ENCODE results near the gene HYAL1.
A peak's percentile ranks its signal among the peaks of the same experiment; 100 is the strongest.

HYAL1 gene

DNA sequence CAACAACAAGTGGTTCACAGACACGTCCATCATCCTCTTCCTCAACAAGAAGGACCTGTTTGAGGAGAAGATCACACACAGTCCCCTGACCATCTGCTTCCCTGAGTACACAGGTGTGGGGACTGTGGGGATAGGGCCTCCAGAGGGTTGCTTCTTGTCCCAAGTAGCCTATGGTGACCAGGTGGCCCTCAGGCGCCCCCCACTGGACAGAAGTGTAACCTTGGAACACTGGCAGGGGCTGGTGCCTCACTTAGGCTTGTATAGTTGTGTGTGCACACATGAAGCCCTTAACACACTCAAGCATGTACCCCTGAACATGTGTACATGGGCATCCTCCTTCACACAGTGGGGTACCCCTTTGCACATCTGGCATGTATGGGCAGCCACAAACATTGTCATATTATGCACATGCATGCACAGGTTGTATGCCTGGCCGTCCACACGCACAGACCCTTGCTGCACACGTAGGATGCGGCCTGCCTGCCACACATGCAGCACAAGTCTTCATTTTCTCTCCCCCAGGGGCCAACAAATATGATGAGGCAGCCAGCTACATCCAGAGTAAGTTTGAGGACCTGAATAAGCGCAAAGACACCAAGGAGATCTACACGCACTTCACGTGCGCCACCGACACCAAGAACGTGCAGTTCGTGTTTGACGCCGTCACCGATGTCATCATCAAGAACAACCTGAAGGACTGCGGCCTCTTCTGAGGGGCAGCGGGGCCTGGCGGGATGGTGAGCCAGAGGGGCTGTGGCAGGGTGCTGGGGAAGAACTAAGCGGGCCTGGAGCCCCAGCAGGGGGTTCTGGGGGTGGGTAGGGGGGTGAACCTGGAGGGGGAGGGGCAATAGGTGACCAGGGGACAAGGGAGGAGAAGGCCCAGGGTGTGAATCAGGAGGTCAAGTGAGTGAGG, 46.1 kb downstream of the HYAL1 start:
- TF ChIP-seq, protein P1, sequence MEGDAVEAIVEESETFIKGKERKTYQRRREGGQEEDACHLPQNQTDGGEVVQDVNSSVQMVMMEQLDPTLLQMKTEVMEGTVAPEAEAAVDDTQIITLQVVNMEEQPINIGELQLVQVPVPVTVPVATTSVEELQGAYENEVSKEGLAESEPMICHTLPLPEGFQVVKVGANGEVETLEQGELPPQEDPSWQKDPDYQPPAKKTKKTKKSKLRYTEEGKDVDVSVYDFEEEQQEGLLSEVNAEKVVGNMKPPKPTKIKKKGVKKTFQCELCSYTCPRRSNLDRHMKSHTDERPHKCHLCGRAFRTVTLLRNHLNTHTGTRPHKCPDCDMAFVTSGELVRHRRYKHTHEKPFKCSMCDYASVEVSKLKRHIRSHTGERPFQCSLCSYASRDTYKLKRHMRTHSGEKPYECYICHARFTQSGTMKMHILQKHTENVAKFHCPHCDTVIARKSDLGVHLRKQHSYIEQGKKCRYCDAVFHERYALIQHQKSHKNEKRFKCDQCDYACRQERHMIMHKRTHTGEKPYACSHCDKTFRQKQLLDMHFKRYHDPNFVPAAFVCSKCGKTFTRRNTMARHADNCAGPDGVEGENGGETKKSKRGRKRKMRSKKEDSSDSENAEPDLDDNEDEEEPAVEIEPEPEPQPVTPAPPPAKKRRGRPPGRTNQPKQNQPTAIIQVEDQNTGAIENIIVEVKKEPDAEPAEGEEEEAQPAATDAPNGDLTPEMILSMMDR (IDR thresholded peaks at IDR 0.05), result peak; percentile 32
- Histone ChIP-seq H3K4me1 (peaks cover 18% of the 10 kb centered on the region), H3K4me3 (ENCODE audit: low read depth, low read length) (no peak overlapping the region), H3K36me3 (ENCODE audit: control insufficient read depth, insufficient read depth, low read length) (no peaks in the 10 kb centered on the region), H2AFZ (no peak overlapping the region), H3K27ac (no peak overlapping the region), H3K4me2 (ENCODE audit: low read length) (no peak overlapping the region), H3K9ac (no peak overlapping the region), H3K27me3 (ENCODE audit: control insufficient read depth, insufficient read depth, low read length) (no peaks in the 10 kb centered on the region), H3K79me2 (peaks cover 12% of the 10 kb centered on the region), H3K9me3 (ENCODE audit: control insufficient read depth, low read length) (no peaks in the 10 kb centered on the region)

DNA sequence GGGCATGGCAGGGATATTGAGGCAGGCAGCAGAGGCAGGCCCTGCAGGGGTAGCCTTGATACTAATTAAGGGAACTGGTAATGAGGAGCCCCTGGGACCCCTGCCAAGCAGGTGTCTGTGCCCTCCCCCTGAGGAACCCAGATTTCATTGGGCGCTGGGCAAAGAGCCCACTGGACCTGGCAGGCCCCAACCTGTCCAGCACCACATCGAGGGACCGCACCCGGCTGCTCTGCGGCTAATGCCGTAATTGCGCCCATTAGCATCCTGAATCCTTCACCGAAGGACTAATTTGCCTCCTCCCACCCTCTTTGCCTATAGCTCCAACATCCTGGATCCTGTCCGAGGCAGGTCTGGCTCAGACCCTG, 48.1 kb downstream of the HYAL1 start:
- Histone ChIP-seq H3K4me1 (peaks cover 16% of the 10 kb centered on the region), H3K36me3 (ENCODE audit: control insufficient read depth, insufficient read depth, low read length) (no peaks in the 10 kb centered on the region), H3K79me2 (peaks cover 30% of the 10 kb centered on the region), H3K9me3 (ENCODE audit: control insufficient read depth, low read length) (no peaks in the 10 kb centered on the region), H3K27ac (peak overlapping the region; percentile 42), H3K4me2 (ENCODE audit: low read length) (no peak overlapping the region), H3K9ac (no peak overlapping the region), H2AFZ (no peak overlapping the region), H3K4me3 (ENCODE audit: low read depth, low read length) (no peak overlapping the region), H3K27me3 (ENCODE audit: control insufficient read depth, insufficient read depth, low read length) (no peaks in the 10 kb centered on the region)
- TF ChIP-seq, protein P1 (IDR thresholded peaks at IDR 0.05), result no peak

DNA sequence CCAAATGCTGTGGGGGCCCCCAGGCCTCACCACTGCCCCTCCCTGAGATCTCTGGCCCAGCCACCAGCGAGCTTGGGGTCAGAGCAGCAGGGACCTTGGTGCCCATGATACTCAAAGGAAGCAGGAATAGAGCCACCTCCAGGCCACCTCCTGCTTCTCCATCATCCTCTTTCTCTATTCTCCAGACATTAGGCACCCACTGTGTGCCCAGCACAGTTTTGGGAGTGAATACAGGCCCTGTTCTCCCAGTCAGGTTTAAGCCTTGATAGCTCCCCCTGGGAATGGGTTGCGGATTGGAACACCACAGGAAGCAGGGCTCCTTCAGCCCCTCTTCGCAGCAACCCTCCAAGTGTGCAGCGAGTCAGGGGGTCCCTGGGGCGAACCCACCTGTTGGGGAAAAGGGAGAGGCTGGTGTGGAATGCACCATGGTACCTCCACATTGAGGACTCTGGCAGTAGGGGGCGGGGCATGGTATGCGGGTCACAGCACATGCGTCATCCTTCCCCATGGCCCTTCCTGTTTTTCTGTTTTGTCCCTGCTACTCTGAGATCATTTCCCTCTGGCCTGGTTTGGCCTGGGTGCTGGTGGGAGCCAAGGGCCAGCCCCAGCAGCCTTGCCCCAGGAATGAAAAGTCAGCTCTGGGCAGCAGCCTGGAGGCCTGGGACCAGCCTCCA, 48.7 kb downstream of the HYAL1 start:
- no peak overlapping the region for H2AFZ ChIP-seq
- H3K9ac ChIP-seq, result no peak overlapping the region
- H3K4me2 ChIP-seq (ENCODE audit: low read length), result no peak overlapping the region
- peaks cover 36% of the 10 kb centered on the region for H3K79me2 ChIP-seq
- H3K36me3 ChIP-seq (ENCODE audit: control insufficient read depth, insufficient read depth, low read length), result no peaks in the 10 kb centered on the region
- H3K4me3 ChIP-seq (ENCODE audit: low read depth, low read length), result no peak overlapping the region
- peak overlapping the region; percentile 55 for H3K27ac ChIP-seq
- no peaks in the 10 kb centered on the region for H3K27me3 ChIP-seq (ENCODE audit: control insufficient read depth, insufficient read depth, low read length)
- no peaks in the 10 kb centered on the region for H3K9me3 ChIP-seq (ENCODE audit: control insufficient read depth, low read length)
- TF ChIP-seq, protein P1 (IDR thresholded peaks at IDR 0.05), result no peak
- peaks cover 18% of the 10 kb centered on the region for H3K4me1 ChIP-seq

GRCh38 chr3:50251220-50251619, 52.2 kb downstream of the HYAL1 start:
- Histone ChIP-seq H3K4me1 (peaks cover 42% of the 10 kb centered on the region), H2AFZ (no peak overlapping the region), H3K79me2 (peaks cover 63% of the 10 kb centered on the region), H3K9ac (no peak overlapping the region), H3K36me3 (ENCODE audit: control insufficient read depth, insufficient read depth, low read length) (no peaks in the 10 kb centered on the region), H3K4me2 (ENCODE audit: low read length) (no peak overlapping the region), H3K27ac (no peak overlapping the region), H3K27me3 (ENCODE audit: control insufficient read depth, insufficient read depth, low read length) (no peaks in the 10 kb centered on the region), H3K9me3 (ENCODE audit: control insufficient read depth, low read length) (no peaks in the 10 kb centered on the region), H3K4me3 (ENCODE audit: low read depth, low read length) (no peak overlapping the region)
- TF ChIP-seq, protein P1 (IDR thresholded peaks at IDR 0.05), result no peak

Measured in parathyroid adenoma (tissue), 2 donors.